Measurements from ENCODE around the gene TRIM74.
A peak's percentile ranks its signal among the peaks of the same experiment; 100 is the strongest.
"Not testable (repeated sequence)": the region's sequence is repeated elsewhere in the genome, so short reads cannot be mapped to it uniquely, and the experiment has no call there.

TRIM74 gene

GRCh38 chr7:72954563-72955198, 14.6 kb downstream of the TRIM74 start:
- not testable (repeated sequence) for DNase-seq

- not testable (repeated sequence) for DNase-seq
These were observed 15.2 kb downstream of the TRIM74 start for GRCh38 chr7:72953901-72954562.

- not testable (repeated sequence) for DNase-seq
These were observed 18.8 kb downstream of the TRIM74 start for GRCh38 chr7:72950432-72950831.

- DNase-seq = not testable (repeated sequence)
These were observed 19.6 kb downstream of the TRIM74 start for GRCh38 chr7:72949686-72950085.

- DNase-seq = not testable (repeated sequence)
These were observed 20.0 kb downstream of the TRIM74 start for GRCh38 chr7:72949276-72949675.

- not testable (repeated sequence) for DNase-seq
These were observed 20.6 kb downstream of the TRIM74 start for GRCh38 chr7:72948714-72949113.

- DNase-seq = not testable (repeated sequence)
These were observed 23.0 kb downstream of the TRIM74 start for GRCh38 chr7:72946130-72946745.

GRCh38 chr7:72945597-72945996, 23.7 kb downstream of the TRIM74 start:
- not testable (repeated sequence) for DNase-seq

- DNase-seq = not testable (repeated sequence)
These were observed 24.3 kb downstream of the TRIM74 start for GRCh38 chr7:72944937-72945336.

- DNase-seq = not testable (repeated sequence)
These were observed 26.3 kb downstream of the TRIM74 start for GRCh38 chr7:72942956-72943355.

GRCh38 chr7:72942022-72942705, 27.1 kb downstream of the TRIM74 start:
- not testable (repeated sequence) for DNase-seq

GRCh38 chr7:72928216-72928615, 41.0 kb downstream of the TRIM74 start:
- DNase-seq = not testable (repeated sequence)

- DNase-seq = not testable (repeated sequence)
These were observed 41.5 kb downstream of the TRIM74 start for GRCh38 chr7:72927791-72928190.

- DNase-seq = no peak
These were observed 43.6 kb downstream of the TRIM74 start for GRCh38 chr7:72925546-72926120.

GRCh38 chr7:72924733-72925545, 44.3 kb downstream of the TRIM74 start, which contains the start of gene POM121:
Gene POM121, plus strand, starts transcription at chr7:72925095. Its CDS starts 27 bp downstream, at chr7:72925122.
- DNase-seq = peak; percentile 91

- no peak for DNase-seq
These were observed 44.9 kb downstream of the TRIM74 start for GRCh38 chr7:72924386-72924732.

GRCh38 chr7:72919256-72919775, 50.0 kb downstream of the TRIM74 start:
- DNase-seq = no peak

- peak; percentile 62 for DNase-seq
These were observed 54.3 kb downstream of the TRIM74 start for GRCh38 chr7:72914756-72915525.

GRCh38 chr7:72913750-72914149, 55.5 kb downstream of the TRIM74 start:
- not testable (repeated sequence) for DNase-seq

GRCh38 chr7:72911395-72911794, 57.9 kb downstream of the TRIM74 start:
- not testable (repeated sequence) for DNase-seq
